A549 (cell line): ENCODE results near the gene CMTM5. TPM values are rescaled to one million over a fixed set of nuclear protein-coding genes. Genes with fewer than 3 reads are reported as not detected.

ENCODE experiments used
- ATAC-seq, 2 experiments: fragments of 200-7000 bp in 1 of 2; fragments of >200 bp in 1 of 2; cut with Nextera tagmentation in 1 of 2; cut with Tn5 transposase in 1 of 2; 3 replicates each; pipeline versions ENCODE4 v1.8.0 to v1.9.1; 2018 to 2020; ENCODE audit warnings: mild to moderate bottlenecking in 1 of 2, moderate library complexity in 1 of 2
- CTCF ChIA-PET: fragments of 300-600 bp; sonication (Branson Sonifier 250); formaldehyde crosslinking; extraction: SDS; loops from one replicate; lab custom pipeline; 2021; ENCODE audit warnings: antibody characterized with exemption, inconsistent platforms; lab: Yijun Ruan, JAX
- POLR2A ChIA-PET: fragments of 350-600 bp; formaldehyde crosslinking; extraction: SDS; loops from one replicate; lab custom pipeline; 2021; ENCODE audit warnings: antibody characterized with exemption, inconsistent platforms; lab: Yijun Ruan, JAX
- DNase-seq, 2 experiments: peaks; one replicate each; pipeline versions ENCODE4 v3.0.0 to v3.0.0-alpha.2; 2011 to 2016; ENCODE audit warnings: low read depth in 1 of 2, low spot score in 1 of 2
- FAIRE-seq: peaks from 2 replicates; lab custom pipeline; 2011; peaks lifted over from hg19 to GRCh38; lab: Jason Lieb, UNC
- H3K27ac ChIP-seq, 2 experiments: fragments of >200 bp; sonication (Bioruptor Twin); formaldehyde crosslinking; 3 replicates each; pipeline ENCODE4 v1.5.1; 2016 to 2017
- H3K4me1 ChIP-seq: fragments of >200 bp; sonication (Bioruptor Twin); formaldehyde crosslinking; 3 replicates; pipeline ENCODE4 v1.6.1; 2016
- H3K4me2 ChIP-seq: fragments of >200 bp; sonication (Bioruptor Twin); formaldehyde crosslinking; 3 replicates; pipeline ENCODE4 v1.6.1; 2016
- H3K4me3 ChIP-seq: fragments of >200 bp; sonication (Bioruptor Twin); formaldehyde crosslinking; 3 replicates; pipeline ENCODE4 v1.5.1; 2016
- H3K9me3 ChIP-seq: fragments of >200 bp; sonication (Bioruptor Twin); formaldehyde crosslinking; 3 replicates; pipeline ENCODE4 v1.6.1; 2016
- ATOH8 ChIP-seq: fragments of 250-450 bp; sonication (Bioruptor Pico); IDR thresholded peaks from 2 replicates; pipeline ENCODE4 v1.5.0; 2020; ENCODE audit warnings: low read depth, mild to moderate bottlenecking, moderate library complexity
- BCL3 ChIP-seq: fragments of >200 bp; sonication (Bioruptor Twin); formaldehyde crosslinking; IDR thresholded peaks from 3 replicates; pipeline ENCODE4 v1.6.1; 2016
- CBX2 ChIP-seq: fragments of 200-600 bp; sonication (generic); IDR thresholded peaks from 2 replicates; pipeline ENCODE4 v1.6.1; 2016; ENCODE audit warnings: low read depth, mild to moderate bottlenecking, borderline replicate concordance
- CBX8 ChIP-seq: fragments of 200-600 bp; sonication (generic); IDR thresholded peaks from 2 replicates; pipeline ENCODE4 v1.6.1; 2016
- CEBPB ChIP-seq, 2 experiments: fragments of >200 bp in 1 of 2; sonication (Bioruptor Twin) in 1 of 2; formaldehyde crosslinking in 1 of 2; IDR thresholded peaks; 2 replicates each; pipeline ENCODE4 v1.6.1; 2012 to 2016
- CHD4 ChIP-seq: fragments of 200-600 bp; sonication (generic); IDR thresholded peaks from 2 replicates; pipeline ENCODE4 v1.6.1; 2016; ENCODE audit warnings: antibody characterized with exemption, mild to moderate bottlenecking, borderline replicate concordance
- ELK1 ChIP-seq: fragments of 150-350 bp; IDR thresholded peaks from 2 replicates; pipeline ENCODE4 v1.6.1; 2014; ENCODE audit warnings: low read depth, mild to moderate bottlenecking, low read length
- EP300 ChIP-seq, 2 experiments: fragments of >200 bp; sonication (Bioruptor Twin); formaldehyde crosslinking; IDR thresholded peaks; 2 replicates in 1 of 2; 3 replicates in 1 of 2; pipeline ENCODE4 v1.6.1; 2016 to 2017
- FOSL2 ChIP-seq, 2 experiments: fragments of 450-650 bp in 1 of 2; fragments of >200 bp in 1 of 2; sonication (Bioruptor Twin) in 1 of 2; formaldehyde crosslinking; IDR thresholded peaks; 2 replicates each; pipeline versions ENCODE4 v1.5.0 to v1.6.1; 2016 to 2020; ENCODE audit warnings: mild to moderate bottlenecking in 1 of 2, moderate library complexity in 1 of 2
- GATA3 ChIP-seq: IDR thresholded peaks from 2 replicates; pipeline ENCODE4 v1.6.1; 2012; ENCODE audit warnings: borderline replicate concordance
- HDAC2 ChIP-seq: fragments of 200-600 bp; sonication (generic); IDR thresholded peaks from 2 replicates; pipeline ENCODE4 v1.6.1; 2016
- HOXA7 ChIP-seq: fragments of 250-450 bp; sonication (Bioruptor Pico); IDR thresholded peaks from 2 replicates; pipeline ENCODE4 v1.5.0; 2020; ENCODE audit warnings: mild to moderate bottlenecking, moderate library complexity
- HOXB5 ChIP-seq: fragments of 250-450 bp; sonication (Bioruptor Pico); IDR thresholded peaks from 2 replicates; pipeline ENCODE4 v1.5.0; 2020; ENCODE audit warnings: mild to moderate bottlenecking, moderate library complexity
- JUNB ChIP-seq: fragments of >200 bp; sonication (Bioruptor Twin); formaldehyde crosslinking; IDR thresholded peaks from 2 replicates; pipeline ENCODE4 v1.6.1; 2016
- KDM5A ChIP-seq: fragments of 200-600 bp; sonication (generic); IDR thresholded peaks from 2 replicates; pipeline ENCODE4 v1.6.1; 2016; ENCODE audit warnings: antibody characterized with exemption, mild to moderate bottlenecking
- NFE2L2 ChIP-seq: fragments of 150-350 bp; conservative IDR thresholded peaks from 2 replicates; pipeline ENCODE4 v1.6.1; 2014; ENCODE audit warnings: low read length
- PHF8 ChIP-seq: fragments of 200-600 bp; sonication (generic); IDR thresholded peaks from 2 replicates; pipeline ENCODE4 v1.6.1; 2016; ENCODE audit warnings: low read depth, mild to moderate bottlenecking, antibody characterized with exemption, moderate library complexity, borderline replicate concordance
- POLR2A ChIP-seq: IDR thresholded peaks from 2 replicates; pipeline ENCODE4 v1.6.1; 2012; ENCODE audit warnings: mild to moderate bottlenecking, low read length
- POLR2AphosphoS2 ChIP-seq: conservative IDR thresholded peaks from 2 replicates; pipeline ENCODE4 v1.6.1; 2012; ENCODE audit warnings: low read length, improper control_type of control experiment, inconsistent platforms
- RCOR1 ChIP-seq: fragments of 150-350 bp; IDR thresholded peaks from 2 replicates; pipeline ENCODE4 v1.6.1; 2014; ENCODE audit warnings: antibody characterized with exemption, low read length, low read depth
- TP53 ChIP-seq: fragments of 250-450 bp; sonication (Bioruptor Pico); IDR thresholded peaks from 2 replicates; pipeline ENCODE4 v1.5.0; 2021; ENCODE audit warnings: mild to moderate bottlenecking, moderate library complexity
- ZFP36 ChIP-seq: fragments of 450-650 bp; IDR thresholded peaks from 2 replicates; pipeline ENCODE4 v1.6.1; 2014; ENCODE audit warnings: borderline replicate concordance; ENCODE audit not compliant: partially characterized antibody
- whole genome bisulfite sequencing: methylation state at CpG from one replicate; pipeline ENCODE4 v1.1.6; 2017; ENCODE audit errors: missing lambda C conversion rate; 5-methylcytosine and 5-hydroxymethylcytosine counted together
- polyA plus RNA-seq, 4 experiments: library from polyadenylated mRNA; depleted of rRNA in 3 of 4; stranded (reverse); fragments of >200 nt; fragmentation: RNase III in 1 of 4; extraction: RNeasy Plus Mini Kit Qiagen cat#74134 plus additional on column Dnase treatment in 1 of 4; gene quantifications; 2 replicates in 3 of 4; 3 replicates in 1 of 4; pipeline ENCODE4 v1.2.3, GENCODE V29; 2011 to 2017

Gene CMTM5
- polyA plus RNA-seq, 2 of the 4 experiments (the other 2 are of a cell fraction), result not detected

- H3K4me3 ChIP-seq, result peak overlapping the region; percentile 52
- H3K4me2 ChIP-seq, result peak overlapping the region; percentile 83
- DNase-seq, result no peak
- whole genome bisulfite sequencing, result 41% methylated on average over 16 of the region's 61 CpGs
- H3K27ac ChIP-seq, result peak overlapping the region; percentile 38 to 83; a peak in 5 of 6 replicates
- no peaks in the 10 kb centered on the region for H3K9me3 ChIP-seq
- ATAC-seq, result peak; percentile 7 to 60; a peak in 4 of 6 replicates
- TF ChIP-seq HDAC2 (no peak), ELK1 (no peak), HOXB5 (CRISPR knock-in tag) (no peak), CBX2 (no peak), NFE2L2 (no peak), JUNB (no peak), RCOR1 (no peak), CHD4 (no peak), EP300 (IDR thresholded peaks at IDR 0.05) (no peak), BCL3 (no peak), KDM5A (no peak), FOSL2 (IDR thresholded peaks at IDR 0.05) (no peak), FOSL2 (CRISPR knock-in tag; IDR thresholded peaks at IDR 0.05) (no peak), ZFP36 (no peak), ATOH8 (CRISPR knock-in tag) (no peak), TP53 (CRISPR knock-in tag) (no peak), HOXA7 (CRISPR knock-in tag) (no peak), CEBPB (IDR thresholded peaks at IDR 0.05) (no peak), CBX8 (no peak), PHF8 (no peak)
- CTCF ChIA-PET, result interaction anchor here (0.6 to 3.2 kb wide), 10 partner anchors 9 to 1824 kb away, joined by 3 to 24 read pairs (median 4); partner anchors contain the start of genes BCL2L2 and PABPN1
- POLR2A ChIA-PET, result interaction anchor here (0.6 kb wide), 1 partner anchor 10 kb away, joined by 3 read pairs; no protein-coding TSS in a partner anchor
- no peak for FAIRE-seq
- 0 out of 3 replicates have a peak, but pooled peaks cover 3% of the 10 kb centered on the region for H3K4me1 ChIP-seq
These were observed 25.0 kb upstream of the CMTM5 start for GRCh38 chr14:23351681-23352505.

GRCh38 chr14:23352506-23353432 lies 24.1 kb upstream of the CMTM5 start, which contains the start of gene SLC22A17:
SLC22A17 (minus strand) TSS chr14:23352887.
- Histone ChIP-seq H3K9me3 (no peaks in the 10 kb centered on the region), H3K4me2 (peak within 1 kb of the TSS; percentile 83), H3K4me3 (peak within 1 kb of the TSS; percentile 52), H3K27ac (peak within 1 kb of the TSS; percentile 38 to 83; a peak in 5 of 6 replicates), H3K4me1 (0 out of 3 replicates have a peak, but pooled peaks cover 3% of the 10 kb centered on the region)
- peak; percentile 88 to 96 for ATAC-seq
- POLR2A ChIA-PET, result interaction anchor here (0.6 kb wide), 1 partner anchor 9 kb away, joined by 3 read pairs; no protein-coding TSS in a partner anchor
- peak; percentile 84 for TF ChIP-seq POLR2A
- no peak for TF ChIP-seq CEBPB (IDR thresholded peaks at IDR 0.05)
- peak; percentile 31; the same call in 1 of the 2 replicates for TF ChIP-seq PHF8
- TF ChIP-seq GATA3, result no peak
- TF ChIP-seq POLR2AphosphoS2, result no peak
- DNase-seq, result peak; percentile 60 to 65
- CTCF ChIA-PET, result interaction anchor here (0.9 to 3.2 kb wide), 9 partner anchors 9 to 45 kb away, joined by 3 to 24 read pairs (median 5); partner anchors contain the start of gene BCL2L2
- no peak for FAIRE-seq
- 3% methylated on average over 39 of the region's 42 CpGs for WGBS
